Activated T-cell treated with anti-CD3 and anti-CD28 coated beads for 24 hours (primary cell): ENCODE data around the gene UFC1.
A peak's percentile ranks its signal among the peaks of the same experiment; 100 is the strongest.

ENCODE experiments used
- DNase-seq: peaks from one replicate; pipeline ENCODE4 v3.0.0-alpha.2; 2020; ENCODE audit warnings: low read depth

UFC1 gene

DNA sequence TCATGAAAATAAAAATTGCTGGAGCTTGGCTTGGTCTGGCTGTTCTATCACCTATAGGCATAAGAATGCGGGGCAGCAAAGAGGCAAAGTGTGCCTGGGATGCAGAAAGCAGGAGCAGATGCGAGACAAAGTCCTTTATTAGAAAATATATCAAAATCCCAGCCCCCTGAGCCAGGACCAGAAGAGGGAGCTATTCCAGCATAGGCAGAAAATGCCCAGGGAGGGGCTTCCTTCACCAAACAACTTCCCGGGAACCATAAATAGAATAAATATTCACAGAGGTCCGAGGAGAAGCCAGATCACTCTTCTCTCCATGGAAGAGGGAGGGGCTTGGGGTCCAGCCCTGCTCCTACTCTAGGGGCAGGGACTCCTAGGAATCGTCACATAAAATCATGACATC, 17.4 kb downstream of the UFC1 start:
- DNase-seq = no peak

DNA sequence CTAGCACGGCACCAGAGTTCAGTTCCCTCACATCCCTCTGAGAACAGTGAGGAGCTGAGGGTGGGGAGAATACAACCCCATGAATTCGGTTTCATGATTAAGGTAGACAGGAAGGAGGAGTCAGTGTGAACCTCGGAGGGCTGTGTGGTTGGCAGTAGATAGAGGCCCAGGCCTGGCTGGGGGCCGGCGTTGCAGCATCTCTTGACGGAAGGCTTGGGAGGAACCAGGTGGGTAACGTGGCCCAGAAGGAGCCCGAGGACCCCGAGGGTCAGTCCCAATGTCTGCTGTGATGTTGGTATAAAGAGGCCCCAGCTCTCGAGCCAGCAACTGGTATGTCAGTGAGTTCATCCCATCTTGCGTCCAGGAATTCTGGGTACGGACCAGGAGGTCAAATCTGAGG, 17.9 kb downstream of the UFC1 start:
- no peak for DNase-seq

DNA sequence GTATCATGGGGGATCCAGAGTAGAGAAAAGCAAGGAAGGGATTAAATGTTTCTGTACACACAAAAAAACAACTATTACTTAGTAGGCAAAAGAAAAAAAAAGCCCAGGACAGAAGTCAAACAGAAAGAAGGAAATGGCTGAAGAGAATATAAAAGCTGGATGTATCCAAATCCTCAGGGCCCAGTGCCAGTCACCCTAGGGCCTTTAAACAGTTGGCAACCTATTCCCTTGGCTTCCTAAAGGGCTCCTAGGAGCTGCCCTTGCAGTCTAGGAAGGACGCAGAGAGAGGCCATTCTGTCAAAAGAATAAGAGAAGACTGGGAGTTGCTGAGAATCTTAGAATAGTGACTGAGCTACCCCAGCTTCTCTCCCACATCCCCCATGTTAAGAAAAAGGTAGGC, 18.6 kb downstream of the UFC1 start:
- DNase-seq = no peak

DNA sequence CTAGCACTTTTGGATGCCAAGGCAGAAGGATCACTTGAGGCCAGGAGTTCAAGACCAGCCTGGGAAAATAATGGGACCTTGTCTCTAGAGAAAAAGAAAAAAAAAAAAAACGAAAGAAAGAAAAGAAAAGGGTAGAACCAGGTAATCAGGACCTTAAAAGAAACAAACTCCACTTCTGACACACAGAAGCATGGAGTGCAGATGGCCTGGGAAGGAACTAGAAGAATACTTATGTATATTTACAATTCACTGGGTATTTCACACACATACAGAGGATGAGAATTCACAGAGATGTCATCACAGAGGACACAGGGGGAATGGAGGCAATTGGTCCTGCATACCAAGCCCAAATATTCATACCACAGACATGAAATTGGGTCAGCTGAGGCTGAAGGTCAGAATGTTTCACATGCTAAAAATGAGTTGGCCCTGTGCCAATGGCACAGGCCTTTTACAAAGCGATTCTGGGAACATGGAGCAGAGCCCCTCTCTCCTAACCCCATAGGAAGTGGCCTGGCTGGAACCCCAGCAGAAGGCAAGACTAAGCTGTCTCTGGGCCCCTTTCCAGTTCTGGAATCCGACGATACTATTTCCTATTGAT, 19.1 kb downstream of the UFC1 start:
- no peak for DNase-seq

DNA sequence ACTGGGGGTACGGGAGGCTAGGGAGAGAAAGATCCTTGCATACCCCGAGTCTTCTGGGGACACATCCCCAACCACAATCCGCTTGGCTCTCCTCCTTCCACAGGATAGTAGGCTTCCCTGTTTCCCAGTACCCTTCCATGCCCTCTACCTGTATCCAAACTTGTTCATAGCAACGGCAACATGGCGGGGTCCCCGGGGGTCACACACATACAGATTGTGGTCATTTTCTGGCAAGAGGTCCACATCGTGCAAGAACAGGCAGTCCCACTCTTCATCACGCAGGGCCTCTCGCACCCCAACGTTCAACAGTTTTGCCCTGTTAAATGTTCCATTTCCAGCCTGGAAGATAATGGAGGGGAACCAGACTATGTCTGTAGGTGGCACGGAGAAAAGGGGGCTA, 19.9 kb downstream of the UFC1 start:
- DNase-seq = no peak

DNA sequence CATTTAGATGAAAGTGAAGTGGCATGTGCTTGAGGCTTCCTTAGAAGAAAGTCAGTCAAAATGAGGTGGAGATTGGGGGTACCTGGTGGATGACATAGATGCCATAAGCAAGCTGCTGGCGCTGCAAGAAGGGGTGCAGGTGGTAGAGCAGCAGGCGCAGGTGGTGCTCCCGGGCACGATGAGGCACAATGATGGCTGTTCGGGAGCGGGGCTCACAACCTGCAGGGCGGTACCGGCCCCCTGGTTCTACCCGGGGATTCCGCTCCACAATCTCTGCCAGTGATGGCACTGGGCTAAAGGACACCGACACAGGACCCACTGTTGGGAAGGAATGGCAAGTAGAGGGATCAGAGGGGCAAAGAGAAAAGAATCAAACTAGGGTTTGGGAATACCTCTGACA, 21.1 kb downstream of the UFC1 start:
- no peak for DNase-seq

DNA sequence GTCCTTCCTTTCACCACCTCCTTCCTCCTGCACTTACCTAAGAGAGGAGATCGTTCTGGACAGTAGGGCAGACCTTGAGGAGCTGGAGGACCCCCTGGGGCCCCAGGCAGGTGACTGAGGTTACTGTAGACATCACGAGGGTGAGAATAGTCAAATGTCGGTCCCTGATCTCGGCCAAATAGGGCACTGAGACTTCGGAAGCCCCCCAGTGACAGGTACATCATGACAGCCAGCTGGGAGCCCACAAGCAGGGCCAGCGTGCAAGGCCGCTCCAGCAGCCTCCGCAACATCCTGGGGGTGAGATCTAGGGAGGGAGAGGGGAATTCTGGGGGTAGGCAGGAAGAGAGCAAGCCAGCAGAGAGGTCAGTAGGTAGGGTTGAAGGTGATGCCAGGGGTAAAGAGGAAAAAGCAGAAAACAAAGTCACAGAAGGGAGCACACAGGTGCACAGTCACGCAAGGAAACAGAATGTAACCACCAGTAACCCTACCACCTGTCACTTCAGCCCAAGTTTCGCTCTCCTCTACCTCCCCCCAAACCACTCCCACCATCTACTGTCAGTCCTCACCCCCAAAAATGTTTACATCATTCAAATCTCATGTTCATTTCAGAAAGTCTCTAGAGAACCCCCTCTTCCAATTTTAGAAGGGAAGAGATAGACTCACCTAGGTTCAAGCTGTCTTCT, 22.1 kb downstream of the UFC1 start:
- no peak for DNase-seq

DNA sequence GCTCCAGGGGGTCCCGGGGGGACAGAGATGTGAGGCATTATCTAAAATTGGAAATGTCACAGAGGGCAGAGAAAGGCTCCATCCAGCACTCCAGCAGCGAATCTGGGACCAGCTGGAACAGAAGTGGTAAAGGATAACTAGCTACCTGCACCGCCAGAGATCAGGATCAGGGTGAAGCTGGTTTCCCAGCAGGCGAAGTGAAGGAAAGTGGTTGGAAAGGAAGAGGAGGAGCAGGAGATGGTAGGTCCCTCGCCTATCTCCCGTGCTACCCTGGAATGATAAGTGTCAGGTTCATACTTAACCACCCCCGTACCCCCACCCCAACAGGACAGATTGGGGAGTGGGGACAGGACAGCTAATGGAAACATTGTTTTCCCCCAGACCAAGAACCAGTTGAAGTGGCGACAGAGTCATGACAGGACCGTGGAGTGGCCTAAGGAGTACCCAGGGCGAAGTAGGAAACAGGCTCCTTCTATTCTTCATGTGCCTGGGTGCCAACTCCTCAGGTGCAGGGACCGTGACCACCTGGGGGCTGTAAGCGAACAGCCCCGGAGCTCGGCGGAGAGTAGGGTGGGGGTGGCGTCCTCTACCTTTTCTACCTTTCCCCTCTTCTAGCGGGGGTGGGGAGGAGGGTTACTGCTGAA, 22.8 kb downstream of the UFC1 start:
- DNase-seq = no peak

DNA sequence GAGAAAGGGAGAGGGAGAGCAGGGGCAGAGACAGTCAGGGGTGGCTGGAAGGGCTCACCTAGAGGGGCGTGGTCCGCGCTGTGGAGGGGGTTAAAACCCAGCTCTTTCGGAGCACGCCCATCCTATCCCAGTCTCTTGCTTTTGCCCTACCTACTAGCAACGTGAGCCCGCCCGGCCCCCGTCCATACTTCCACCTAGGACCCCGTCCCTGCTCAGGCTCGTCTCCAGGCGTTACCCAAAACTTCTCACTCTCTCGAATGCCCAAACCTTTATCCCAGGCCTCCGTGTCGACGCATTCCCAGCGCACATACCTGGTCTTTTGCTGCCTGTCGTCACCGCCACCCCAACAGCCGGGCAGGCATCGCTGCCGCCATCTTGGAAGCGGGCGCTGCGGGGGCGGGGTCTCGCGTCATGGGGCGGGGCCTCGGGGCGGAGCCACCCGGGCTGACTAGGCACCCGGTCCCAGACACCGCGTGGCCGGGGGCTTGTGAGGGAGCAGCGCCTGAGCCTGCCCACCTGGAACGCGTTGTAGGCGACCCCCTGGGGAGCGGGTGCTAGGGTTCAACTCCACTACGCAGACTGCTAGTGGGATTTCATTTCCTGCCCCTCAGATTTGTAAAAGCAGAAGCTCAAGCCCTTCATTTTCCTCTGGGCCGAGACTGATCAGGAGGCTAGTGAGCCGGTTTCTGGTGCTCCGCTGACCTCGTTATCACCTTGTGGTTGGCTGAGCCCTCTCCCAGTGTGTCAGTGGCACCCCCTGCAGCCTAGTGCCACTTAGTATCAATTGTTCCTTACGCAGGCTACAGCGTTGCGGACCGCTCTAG, 23.5 kb downstream of the UFC1 start, which contains the start of gene B4GALT3:
B4GALT3 (minus strand) TSS at position 396 of the 824 bp plus-strand sequence. CDS start 1,447 bp downstream, outside the sequence.
- DNase-seq = peak; percentile 94

DNA sequence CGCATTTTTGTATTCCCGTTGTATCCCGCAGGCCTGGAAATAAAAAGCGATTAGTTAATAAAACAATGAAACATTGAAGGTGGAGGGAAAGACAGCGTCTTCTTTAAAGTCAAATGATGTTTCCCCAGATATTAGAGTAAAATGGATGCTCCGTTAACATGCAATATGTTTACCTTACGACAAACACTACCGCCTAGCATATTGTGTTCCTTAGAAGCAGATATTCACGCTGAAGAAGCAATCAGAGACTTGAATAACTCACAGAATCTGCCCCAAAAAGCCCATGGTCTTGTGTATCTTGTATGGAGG, 24.1 kb downstream of the UFC1 start:
- DNase-seq = no peak

DNA sequence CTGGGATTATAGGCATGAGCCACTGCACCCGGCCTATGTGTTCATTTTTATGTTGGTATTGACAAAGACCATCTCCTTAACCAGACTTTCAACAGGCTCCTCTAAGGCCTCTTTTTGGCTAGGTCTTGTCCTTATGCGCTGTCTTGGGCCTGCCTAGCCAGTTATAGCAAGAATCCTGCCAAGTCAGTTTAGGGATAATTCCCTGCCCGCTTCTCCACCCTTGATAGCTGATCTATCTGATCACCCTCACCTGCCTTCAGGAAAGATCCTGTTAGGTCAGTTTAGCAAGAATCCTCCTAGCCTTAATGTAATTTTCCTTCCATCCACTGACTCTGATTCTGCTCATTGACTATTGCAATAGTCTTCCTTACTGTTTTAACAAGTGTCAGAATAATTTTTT, 25.9 kb downstream of the UFC1 start:
- no peak for DNase-seq

DNA sequence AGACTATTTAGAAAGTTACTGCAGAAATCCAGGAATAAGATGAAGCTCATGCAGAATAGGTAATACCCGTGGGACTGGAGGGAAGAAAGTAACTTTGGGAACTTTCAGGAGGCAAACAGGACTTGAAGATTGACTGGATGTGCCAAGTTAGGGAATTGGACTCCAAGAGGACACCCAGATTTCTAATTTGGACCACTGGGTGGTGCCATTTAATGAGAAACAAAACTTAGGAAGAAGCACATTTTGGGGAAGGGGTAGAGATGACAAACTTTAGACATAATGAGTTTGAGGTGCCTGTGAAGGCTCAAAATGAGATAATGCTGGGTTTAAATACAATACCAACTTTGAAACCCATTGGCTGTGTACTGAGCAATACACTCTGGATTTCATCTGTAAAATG, 26.9 kb downstream of the UFC1 start:
- no peak for DNase-seq

DNA sequence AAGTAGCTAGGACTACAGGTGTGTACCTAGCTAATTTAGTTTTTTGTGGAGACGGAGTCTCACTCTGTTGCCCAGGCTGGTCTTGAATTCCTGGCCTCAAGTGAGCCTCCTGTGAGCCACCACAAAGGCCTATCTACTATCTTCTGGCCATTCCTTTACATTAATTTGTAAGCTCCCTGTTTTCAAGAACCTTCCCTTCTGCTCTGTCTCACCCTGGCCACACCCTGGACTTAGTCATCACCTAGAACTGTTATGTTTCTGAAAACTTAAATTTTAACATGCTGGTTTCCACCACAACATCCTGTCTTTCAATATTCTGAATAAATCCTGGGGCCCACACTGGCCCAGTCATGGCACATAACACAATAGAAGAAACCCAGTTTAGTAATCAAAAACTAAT, 28.4 kb downstream of the UFC1 start:
- DNase-seq = peak; percentile 62

DNA sequence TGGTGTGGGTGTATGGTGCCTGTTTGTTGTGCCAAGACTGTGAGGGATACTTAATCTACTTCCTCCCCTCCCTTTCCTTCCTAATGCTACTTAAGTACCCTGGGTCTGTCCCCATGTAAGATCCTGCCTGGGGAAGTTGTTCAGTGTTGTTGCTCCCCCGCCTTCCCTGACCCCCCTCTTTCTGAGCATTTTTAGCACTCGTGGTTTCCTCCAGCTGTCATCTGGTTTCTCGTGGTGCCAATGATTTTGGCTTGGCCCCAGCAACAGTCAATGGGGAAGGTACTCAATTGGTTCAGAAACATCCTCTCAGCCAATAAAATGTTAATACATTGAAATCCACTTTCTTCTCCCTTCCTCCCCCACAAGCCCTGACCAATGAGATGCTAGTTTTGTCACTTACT, 31.5 kb downstream of the UFC1 start:
- DNase-seq = peak; percentile 61

DNA sequence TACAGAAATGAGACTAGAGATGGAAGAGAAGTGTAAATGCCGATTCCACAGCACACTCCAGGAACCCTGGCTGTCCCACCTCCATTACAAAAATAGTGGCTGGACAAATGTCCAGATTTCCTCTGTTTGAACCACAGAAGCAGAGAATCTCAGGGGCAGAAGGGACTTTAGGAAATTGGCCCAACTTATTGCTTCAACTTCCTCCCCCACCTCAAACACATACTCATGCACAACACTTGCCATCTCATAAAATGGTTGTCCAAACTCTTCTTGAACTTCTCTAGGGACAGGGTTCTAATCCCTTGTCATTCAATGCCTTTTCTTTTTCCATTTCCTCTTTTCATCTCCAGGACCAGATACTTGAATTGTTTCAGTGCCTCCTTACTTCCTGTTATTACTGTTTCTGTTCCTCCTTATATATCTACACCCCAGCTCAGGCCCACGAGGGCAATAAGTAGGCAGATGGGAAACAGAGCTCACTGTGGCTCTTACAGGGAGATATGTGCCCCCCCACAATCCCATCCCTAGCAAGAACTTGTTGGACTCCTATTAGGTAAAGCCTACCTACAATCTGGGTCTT, 32.0 kb downstream of the UFC1 start:
- DNase-seq = no peak

DNA sequence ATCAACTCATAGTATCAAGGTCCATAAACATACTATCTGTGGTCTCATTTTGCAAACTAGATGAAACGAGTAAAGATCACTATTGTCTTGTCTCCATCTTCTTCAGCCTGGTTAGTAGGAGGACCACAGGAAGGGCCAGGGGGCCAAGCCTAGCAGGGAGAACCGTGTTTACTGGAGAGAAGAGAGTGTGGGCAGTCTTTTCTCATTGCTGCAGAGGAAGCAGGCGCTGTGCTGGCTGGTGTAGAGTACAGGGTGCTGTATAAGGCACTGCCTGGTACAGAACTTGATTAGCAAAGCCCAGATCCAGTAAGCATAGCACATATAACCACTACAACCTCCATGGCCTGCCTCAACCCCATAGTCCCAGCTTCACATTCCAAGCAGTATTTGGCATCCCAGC, 33.5 kb downstream of the UFC1 start:
- DNase-seq = no peak

DNA sequence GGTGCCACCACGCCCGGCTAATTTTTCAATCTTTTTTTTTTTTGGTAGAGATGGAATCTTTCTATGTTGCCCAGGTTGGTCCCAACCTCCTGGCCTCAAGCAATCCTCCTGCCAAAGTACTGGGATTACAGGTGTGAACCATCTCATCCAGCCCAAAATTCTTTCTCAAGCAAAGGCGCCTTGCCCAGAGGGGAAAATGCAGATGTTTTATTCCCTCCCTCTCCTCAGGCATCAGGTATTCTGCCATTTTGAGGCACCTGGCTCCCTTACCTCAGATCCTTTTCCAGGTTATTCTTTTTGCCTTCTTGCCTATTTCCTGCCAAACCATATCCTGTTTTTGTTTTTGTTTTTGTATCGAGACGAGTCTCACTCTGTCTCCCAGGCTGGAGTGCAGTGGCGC, 34.6 kb downstream of the UFC1 start:
- no peak for DNase-seq

DNA sequence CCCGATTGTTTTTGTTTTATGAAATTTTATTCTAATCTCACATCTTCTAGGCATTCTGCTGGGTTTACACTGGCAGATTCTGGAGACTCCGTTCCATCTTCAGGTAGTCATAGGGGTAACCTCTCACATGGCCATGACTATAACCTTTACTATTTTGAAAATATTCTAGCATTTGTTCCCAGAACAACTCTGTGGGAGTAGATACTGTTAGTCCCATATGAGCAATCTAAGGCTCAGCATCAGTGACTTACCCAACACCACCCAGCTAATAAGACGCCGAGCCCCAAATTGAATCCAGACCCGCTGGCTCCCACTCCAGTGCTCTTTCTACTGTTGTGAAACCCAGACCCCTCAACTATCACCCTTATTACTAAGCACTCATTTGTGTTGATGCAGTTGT, 35.3 kb downstream of the UFC1 start:
- DNase-seq = no peak

DNA sequence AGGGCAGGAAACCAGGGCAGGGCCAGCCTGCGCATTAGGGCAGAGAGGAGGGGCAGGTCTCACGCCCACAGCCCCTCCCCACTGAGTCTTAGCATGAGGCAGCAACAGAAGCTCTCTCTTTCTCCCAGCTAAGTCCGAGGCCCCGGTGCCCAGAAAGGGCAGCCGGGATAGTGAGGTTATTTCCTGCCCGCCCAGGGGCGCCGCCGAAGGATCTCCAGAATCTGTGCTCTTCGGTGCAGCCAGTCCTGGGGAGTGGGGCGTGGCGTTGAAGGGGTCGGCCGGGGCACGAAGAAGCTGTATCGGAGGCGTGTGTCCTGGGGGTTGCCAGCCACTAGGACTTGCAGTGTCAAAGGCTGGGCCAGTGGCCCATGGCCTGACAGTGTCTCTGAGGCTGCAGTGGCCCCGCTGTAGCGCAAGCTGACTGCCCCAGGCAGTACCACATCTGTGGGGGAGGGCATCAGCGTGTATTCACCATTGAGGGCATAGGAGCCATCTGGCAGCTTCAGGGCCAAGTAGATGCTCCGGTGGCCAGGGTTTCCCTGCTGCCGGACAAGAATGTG, 37.3 kb downstream of the UFC1 start:
- DNase-seq = no peak

DNA sequence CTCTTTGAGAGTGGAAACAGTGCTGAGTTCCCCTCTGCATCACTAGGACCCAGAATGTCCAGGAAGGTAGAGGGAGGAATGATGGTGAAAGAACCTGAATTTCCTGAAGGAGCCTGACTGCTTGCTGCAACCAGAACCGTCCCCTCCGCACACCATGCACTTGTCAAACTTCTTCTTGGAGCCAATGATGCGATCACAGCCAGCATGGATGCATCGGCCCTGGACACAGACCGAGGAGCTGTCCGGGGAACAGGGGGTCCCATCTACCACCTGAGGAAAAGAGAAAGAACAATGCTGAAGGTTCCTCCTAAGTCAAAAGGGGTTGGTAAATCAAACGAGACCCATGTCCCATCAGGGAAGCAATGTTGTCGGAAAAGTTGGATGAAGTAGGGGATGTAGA, 38.2 kb downstream of the UFC1 start:
- DNase-seq = no peak

DNA sequence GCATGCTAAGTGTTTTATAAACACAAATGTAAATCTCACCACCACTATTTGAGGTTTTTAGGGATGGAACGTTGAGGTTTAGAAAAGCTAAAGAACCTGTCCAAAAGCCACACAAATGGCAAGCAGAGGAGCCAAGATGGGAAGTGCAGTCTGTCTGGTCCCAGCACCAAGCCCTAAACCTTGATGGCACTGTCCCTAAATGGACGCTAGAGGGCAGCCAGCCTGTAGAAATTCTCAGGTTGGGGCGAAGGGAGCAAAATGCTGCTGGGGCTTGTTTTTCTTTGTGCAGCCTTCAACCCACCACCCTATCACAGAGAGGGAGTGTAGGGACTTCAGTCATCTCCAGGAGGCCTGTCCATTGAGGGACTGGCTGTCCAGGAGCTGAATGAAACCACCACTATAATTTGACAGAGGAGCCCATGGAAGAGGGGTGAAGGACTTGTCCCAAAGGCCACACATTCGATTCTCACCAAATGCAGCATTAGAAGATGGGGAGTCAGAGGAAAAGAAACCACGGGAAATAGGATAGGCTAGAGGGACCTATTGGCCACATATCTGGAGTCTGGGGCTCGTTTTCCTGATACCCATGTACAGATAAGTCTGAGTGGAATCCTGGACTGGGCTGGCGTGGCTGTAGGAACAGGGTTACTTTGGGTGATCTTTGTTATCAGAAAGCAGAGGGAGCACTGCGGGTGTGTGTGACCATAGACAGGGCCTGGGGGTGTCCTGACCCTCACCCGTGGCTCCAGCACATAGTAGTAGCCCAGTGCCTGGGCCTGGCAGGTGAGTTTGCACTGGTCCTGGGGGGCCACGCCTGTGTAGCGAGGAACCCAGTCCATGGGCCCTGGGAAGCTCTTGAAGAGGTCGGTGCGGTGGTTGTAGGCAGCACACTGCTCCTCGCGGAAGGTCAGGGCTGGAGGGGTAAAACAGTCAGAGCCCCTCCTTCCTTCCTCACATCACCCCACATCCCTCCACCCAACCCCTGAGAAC, 39.0 kb downstream of the UFC1 start:
- DNase-seq = peak; percentile 57
